Epithelial cell of esophagus (primary cell): ENCODE results near the gene CST7.

Experiments used
- DNase-seq: peaks from one replicate; pipeline ENCODE4 v3.0.0; 2010; ENCODE audit warnings: low read depth
- H3K4me3 ChIP-seq: 2 replicates; pipeline ENCODE4 v1.5.1; 2011; ENCODE audit warnings: mild to moderate bottlenecking, low read length, control low read depth
- CTCF ChIP-seq: IDR thresholded peaks from 2 replicates; pipeline ENCODE4 v1.5.1; 2011; ENCODE audit warnings: low read depth, mild to moderate bottlenecking, low read length, control low read depth, inconsistent platforms; ENCODE audit not compliant: insufficient read depth; ENCODE audit errors: missing control alignments

Gene CST7

GRCh38 chr20:24961384-24962181, 12.5 kb downstream of the CST7 start:
- no peak overlapping the region for H3K4me3 ChIP-seq
- TF ChIP-seq CTCF: no peak
- no peak for DNase-seq

DNA sequence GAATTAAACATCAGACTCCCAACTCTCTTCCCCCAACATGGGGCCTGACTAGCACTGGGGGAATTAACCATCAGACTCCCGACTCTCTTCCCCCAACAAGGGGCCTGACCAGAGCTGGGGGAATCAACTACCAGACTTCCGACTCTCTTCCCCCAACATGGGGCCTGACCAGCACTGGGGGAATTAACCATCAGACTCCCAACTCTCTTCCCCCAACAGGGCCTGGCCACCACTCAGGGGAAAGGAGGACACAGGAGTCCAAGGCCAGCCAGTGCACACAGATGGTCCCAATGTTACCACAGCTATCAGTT, 13.1 kb downstream of the CST7 start:
- no peak for TF ChIP-seq CTCF
- no peak overlapping the region for H3K4me3 ChIP-seq
- no peak for DNase-seq

DNA sequence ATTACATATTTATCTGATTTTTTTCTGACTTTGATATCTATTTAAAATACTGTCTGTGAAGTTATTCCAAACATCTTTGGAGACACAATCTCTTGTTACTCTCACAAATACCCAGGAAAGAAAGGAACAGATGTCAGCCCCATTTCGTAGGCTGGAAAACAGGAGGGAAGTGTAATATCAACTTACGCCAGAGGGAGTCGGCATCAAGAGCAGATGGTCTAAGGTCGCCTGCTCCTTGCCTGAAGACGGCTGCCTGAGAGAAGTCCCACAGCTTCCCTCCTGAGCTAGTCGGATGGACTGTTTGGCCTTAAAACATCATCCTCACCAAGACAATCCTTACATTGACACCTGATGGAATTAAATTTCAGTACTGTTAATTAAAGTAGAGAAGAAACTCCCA, 13.4 kb downstream of the CST7 start:
- DNase-seq: no peak
- no peak overlapping the region for H3K4me3 ChIP-seq
- no peak for TF ChIP-seq CTCF

- TF ChIP-seq CTCF: no peak
- no peak overlapping the region for H3K4me3 ChIP-seq
- no peak for DNase-seq
Measured at GRCh38 chr20:24963672-24964505, 14.8 kb downstream of the CST7 start.

- no peak overlapping the region for H3K4me3 ChIP-seq
- no peak for TF ChIP-seq CTCF
- DNase-seq: no peak
Measured at GRCh38 chr20:24964506-24964840, 15.4 kb downstream of the CST7 start.

GRCh38 chr20:24965065-24965919, 16.2 kb downstream of the CST7 start:
- no peak for DNase-seq
- no peak overlapping the region for H3K4me3 ChIP-seq
- no peak for TF ChIP-seq CTCF
